ENCODE results near the gene CD207. TPM values are rescaled to one million over a fixed set of nuclear protein-coding genes. Genes with fewer than 3 reads are reported as not detected.

CD207 gene
- total and polyA plus RNA-seq, 2 donors from 2014 or later = 0.66 TPM; not detected in 1

DNA sequence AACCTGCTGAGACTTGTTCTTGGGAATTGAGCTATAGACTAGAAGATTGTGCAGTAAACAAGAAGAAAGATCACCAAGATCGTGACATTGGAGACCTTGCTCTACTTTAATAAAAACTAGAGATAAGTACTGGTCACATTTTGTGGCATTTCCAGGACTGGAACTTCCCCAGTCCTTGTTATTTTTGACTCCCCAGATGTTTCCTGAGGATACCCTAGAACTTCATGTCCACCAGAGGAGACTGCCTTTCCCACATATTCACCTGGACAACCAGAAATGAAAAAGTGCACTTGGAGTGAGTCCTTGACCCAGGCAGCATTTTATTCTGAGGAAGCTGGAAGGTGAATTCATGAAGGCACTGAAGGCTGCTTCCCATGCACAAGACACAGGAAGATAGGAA lies 5.7 kb downstream of the CD207 start:
- Histone ChIP-seq H3K27me3 (ENCODE audit: control insufficient read depth, insufficient read depth, low read length) (no peaks in the 10 kb centered on the region), H3K27ac (ENCODE audit: low read depth in 2 of 2, low read length in 2 of 2) (no peak overlapping the region), H3K4me1 (ENCODE audit: control insufficient read depth in 2 of 3, insufficient read depth in 2 of 3, low read depth in 1 of 3, low read length in 3 of 3) (no peaks in the 10 kb centered on the region), H3K4me3 (ENCODE audit: low read length in 3 of 3) (no peak overlapping the region), H3K9me3 (ENCODE audit: control insufficient read depth in 2 of 3, insufficient read depth in 1 of 3, low read length in 3 of 3) (no peaks in the 10 kb centered on the region), H3K36me3 (ENCODE audit: control insufficient read depth in 2 of 3, insufficient read depth in 3 of 3, low read length in 3 of 3) (no peaks in the 10 kb centered on the region), H3K9ac (ENCODE audit: low read length in 3 of 3) (no peak overlapping the region)
- TF ChIP-seq, protein P1, sequence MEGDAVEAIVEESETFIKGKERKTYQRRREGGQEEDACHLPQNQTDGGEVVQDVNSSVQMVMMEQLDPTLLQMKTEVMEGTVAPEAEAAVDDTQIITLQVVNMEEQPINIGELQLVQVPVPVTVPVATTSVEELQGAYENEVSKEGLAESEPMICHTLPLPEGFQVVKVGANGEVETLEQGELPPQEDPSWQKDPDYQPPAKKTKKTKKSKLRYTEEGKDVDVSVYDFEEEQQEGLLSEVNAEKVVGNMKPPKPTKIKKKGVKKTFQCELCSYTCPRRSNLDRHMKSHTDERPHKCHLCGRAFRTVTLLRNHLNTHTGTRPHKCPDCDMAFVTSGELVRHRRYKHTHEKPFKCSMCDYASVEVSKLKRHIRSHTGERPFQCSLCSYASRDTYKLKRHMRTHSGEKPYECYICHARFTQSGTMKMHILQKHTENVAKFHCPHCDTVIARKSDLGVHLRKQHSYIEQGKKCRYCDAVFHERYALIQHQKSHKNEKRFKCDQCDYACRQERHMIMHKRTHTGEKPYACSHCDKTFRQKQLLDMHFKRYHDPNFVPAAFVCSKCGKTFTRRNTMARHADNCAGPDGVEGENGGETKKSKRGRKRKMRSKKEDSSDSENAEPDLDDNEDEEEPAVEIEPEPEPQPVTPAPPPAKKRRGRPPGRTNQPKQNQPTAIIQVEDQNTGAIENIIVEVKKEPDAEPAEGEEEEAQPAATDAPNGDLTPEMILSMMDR (IDR thresholded peaks at IDR 0.05; ENCODE audit: borderline replicate concordance, extremely low read depth, insufficient read depth) = no peak
- intact Hi-C loops (cut with DNase I) = no loop called here
- FAIRE-seq (no peak), DNase-seq (no peak)

DNA sequence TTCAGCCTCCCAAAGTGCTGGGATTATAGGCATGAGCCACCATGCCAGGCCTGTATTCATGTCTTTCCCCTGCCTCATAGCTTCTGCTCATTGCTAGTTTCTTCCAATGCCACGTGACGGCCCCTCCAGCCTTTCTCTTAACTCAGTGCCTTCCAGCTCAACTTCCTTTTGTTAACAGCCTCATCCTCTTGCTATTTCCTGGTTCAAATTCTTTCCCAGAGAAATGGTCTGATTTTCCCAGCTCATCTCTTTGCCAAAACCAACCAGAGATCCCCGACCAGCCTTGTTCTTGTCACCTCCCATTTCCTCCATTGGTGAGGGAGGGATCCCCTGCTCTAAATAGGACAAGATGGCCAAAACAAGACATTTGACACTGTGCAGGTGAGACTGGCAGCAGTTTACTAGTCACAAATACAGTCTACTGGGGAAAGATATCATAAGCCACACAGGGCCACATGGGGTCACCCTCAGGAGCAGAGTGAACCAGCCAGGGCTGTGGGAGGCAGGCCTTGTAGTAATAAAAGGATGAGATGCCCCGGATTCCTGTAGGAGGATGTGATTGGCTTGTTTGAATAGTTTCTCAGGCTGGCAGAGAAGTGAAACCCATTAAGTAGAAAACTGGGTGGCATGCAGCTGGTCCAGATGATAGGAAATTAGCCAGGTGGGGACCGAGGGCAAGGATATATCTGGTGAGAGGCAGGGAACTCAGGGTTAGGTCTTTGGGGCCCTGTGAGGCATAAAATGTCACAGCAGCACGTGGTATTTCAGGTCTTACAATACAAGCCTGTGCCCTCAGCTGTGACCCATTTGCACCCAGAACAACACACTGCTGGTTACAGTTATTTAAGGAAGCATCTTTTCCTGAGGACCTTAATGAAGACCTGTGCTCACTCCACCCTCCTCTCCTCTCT lies 6.4 kb downstream of the CD207 start:
- Histone ChIP-seq H3K27me3 (ENCODE audit: control insufficient read depth, insufficient read depth, low read length) (no peaks in the 10 kb centered on the region), H3K36me3 (ENCODE audit: control insufficient read depth in 2 of 3, insufficient read depth in 3 of 3, low read length in 3 of 3) (no peaks in the 10 kb centered on the region), H3K27ac (ENCODE audit: low read depth in 2 of 2, low read length in 2 of 2) (no peak overlapping the region), H3K4me1 (ENCODE audit: control insufficient read depth in 2 of 3, insufficient read depth in 2 of 3, low read depth in 1 of 3, low read length in 3 of 3) (no peaks in the 10 kb centered on the region), H3K4me3 (ENCODE audit: low read length in 3 of 3) (no peak overlapping the region), H3K9ac (ENCODE audit: low read length in 3 of 3) (no peak overlapping the region), H3K9me3 (ENCODE audit: control insufficient read depth in 2 of 3, insufficient read depth in 1 of 3, low read length in 3 of 3) (no peaks in the 10 kb centered on the region)
- no peak for DNase-seq
- TF ChIP-seq, protein P1 (IDR thresholded peaks at IDR 0.05; ENCODE audit: borderline replicate concordance, extremely low read depth, insufficient read depth) = no peak
- no peak for FAIRE-seq
- intact Hi-C loops (cut with DNase I) = no loop called here

DNA sequence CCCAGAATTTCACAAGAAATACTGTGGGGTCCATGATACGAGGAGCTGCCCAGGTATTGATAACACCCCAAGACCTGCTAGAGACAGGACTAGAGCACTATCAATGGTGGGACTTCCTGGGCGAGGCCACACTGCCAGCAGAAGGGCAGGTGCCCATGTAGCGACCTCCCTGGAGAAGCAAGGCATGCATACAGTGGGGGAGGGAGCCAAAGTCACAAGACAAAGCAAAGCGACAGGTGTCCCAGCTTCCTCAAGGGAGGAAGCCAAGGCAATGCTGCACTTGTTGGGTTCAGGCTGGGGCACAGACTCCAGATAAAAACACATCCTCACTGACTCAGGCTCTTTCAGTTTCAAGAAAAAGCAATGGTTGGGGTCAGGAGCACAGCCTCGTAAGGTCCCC lies 7.5 kb downstream of the CD207 start:
- Histone ChIP-seq H3K4me1 (ENCODE audit: control insufficient read depth in 2 of 3, insufficient read depth in 2 of 3, low read depth in 1 of 3, low read length in 3 of 3) (no peaks in the 10 kb centered on the region), H3K27ac (ENCODE audit: low read depth in 2 of 2, low read length in 2 of 2) (no peak overlapping the region), H3K9me3 (ENCODE audit: control insufficient read depth in 2 of 3, insufficient read depth in 1 of 3, low read length in 3 of 3) (no peaks in the 10 kb centered on the region), H3K4me3 (ENCODE audit: low read length in 3 of 3) (no peak overlapping the region), H3K27me3 (ENCODE audit: control insufficient read depth, insufficient read depth, low read length) (no peaks in the 10 kb centered on the region), H3K9ac (ENCODE audit: low read length in 3 of 3) (no peak overlapping the region), H3K36me3 (ENCODE audit: control insufficient read depth in 2 of 3, insufficient read depth in 3 of 3, low read length in 3 of 3) (no peaks in the 10 kb centered on the region)
- no peak for DNase-seq
- intact Hi-C loops (cut with DNase I) = no loop called here
- no peak for FAIRE-seq
- TF ChIP-seq, protein P1 (IDR thresholded peaks at IDR 0.05; ENCODE audit: borderline replicate concordance, extremely low read depth, insufficient read depth) = no peak

Measured in kidney (tissue), 14 donors.